Stimulated activated CD8-positive, alpha-beta memory T cell treated with anti-CD3 and anti-CD28 coated beads, Interleukin-15, amount 100 ng/mL, for 24 hours (primary cell): ENCODE data around the gene PTPN11.
"Not testable (repeated sequence)": the region's sequence is repeated elsewhere in the genome, so short reads cannot be mapped to it uniquely, and the experiment has no call there.

Experiments
- DNase-seq: peaks from one replicate; pipeline ENCODE4 v3.0.0-alpha.2; 2020; ENCODE audit warnings: low read depth

PTPN11 gene

GRCh38 chr12:112448165-112448564, 29.4 kb downstream of the PTPN11 start:
- DNase-seq, result not testable (repeated sequence)

GRCh38 chr12:112450725-112451124, 32.0 kb downstream of the PTPN11 start:
- DNase-seq, result no peak

- DNase-seq, result no peak
These were observed 37.3 kb downstream of the PTPN11 start for GRCh38 chr12:112456029-112456428.

GRCh38 chr12:112457142-112457541, 38.4 kb downstream of the PTPN11 start:
- DNase-seq, result not testable (repeated sequence)

- no peak for DNase-seq
These were observed 39.6 kb downstream of the PTPN11 start for GRCh38 chr12:112458330-112458729.

- DNase-seq, result no peak
These were observed 40.0 kb downstream of the PTPN11 start for GRCh38 chr12:112458751-112459150.

- DNase-seq, result no peak
These were observed 44.7 kb downstream of the PTPN11 start for GRCh38 chr12:112463478-112463877.

GRCh38 chr12:112464605-112465004, 45.9 kb downstream of the PTPN11 start:
- no peak for DNase-seq

GRCh38 chr12:112466011-112466422, 47.3 kb downstream of the PTPN11 start:
- no peak for DNase-seq

GRCh38 chr12:112466835-112467234, 48.1 kb downstream of the PTPN11 start:
- no peak for DNase-seq

GRCh38 chr12:112468046-112468445, 49.3 kb downstream of the PTPN11 start:
- no peak for DNase-seq

- DNase-seq, result no peak
These were observed 54.3 kb downstream of the PTPN11 start for GRCh38 chr12:112473056-112473455.

- DNase-seq, result no peak
These were observed 60.7 kb downstream of the PTPN11 start for GRCh38 chr12:112479413-112479812.

GRCh38 chr12:112480931-112481330, 62.2 kb downstream of the PTPN11 start:
- no peak for DNase-seq

- DNase-seq, result no peak
These were observed 64.0 kb downstream of the PTPN11 start for GRCh38 chr12:112482733-112483132.

GRCh38 chr12:112486361-112486760, 67.6 kb downstream of the PTPN11 start:
- no peak for DNase-seq

GRCh38 chr12:112488257-112488876, 69.6 kb downstream of the PTPN11 start:
- DNase-seq, result no peak

- DNase-seq, result no peak
These were observed 70.7 kb downstream of the PTPN11 start for GRCh38 chr12:112489456-112489855.

- no peak for DNase-seq
These were observed 77.7 kb downstream of the PTPN11 start for GRCh38 chr12:112496496-112496895.

- DNase-seq, result no peak
These were observed 79.8 kb downstream of the PTPN11 start for GRCh38 chr12:112498580-112498979.

GRCh38 chr12:112503512-112503911, 84.8 kb downstream of the PTPN11 start:
- DNase-seq, result no peak

GRCh38 chr12:112506513-112507166, 87.9 kb downstream of the PTPN11 start:
- DNase-seq, result no peak

- DNase-seq, result no peak
These were observed 94.7 kb downstream of the PTPN11 start for GRCh38 chr12:112513471-112513870.

GRCh38 chr12:112514456-112514855, 95.7 kb downstream of the PTPN11 start:
- DNase-seq, result no peak
